Kidney (tissue), 14 donors: ENCODE results near the gene MLXIPL. TPM values are rescaled to one million over a fixed set of nuclear protein-coding genes. Genes with fewer than 3 reads are reported as not detected.

Source experiments
- DNase-seq, 5 donors: peaks; one replicate each; pipeline ENCODE4 v3.0.0-alpha.2; 2013 to 2020
- FAIRE-seq: peaks from 2 replicates; lab custom pipeline; 2012; peaks lifted over from hg19 to GRCh38; lab: Jason Lieb, UNC
- H3K27ac ChIP-seq, 2 donors: one replicate each; pipeline ENCODE4 v1.7.0; 2013; ENCODE audit warnings: low read depth in 2 of 2, low read length in 2 of 2, inconsistent platforms in 1 of 2
- H3K27me3 ChIP-seq: one replicate; pipeline ENCODE4 v1.7.1; 2013; ENCODE audit warnings: low read length, inconsistent platforms; ENCODE audit not compliant: control insufficient read depth, insufficient read depth
- H3K36me3 ChIP-seq, 3 donors: one replicate each; pipeline versions ENCODE4 v1.7.0 to v1.7.1; 2013; ENCODE audit warnings: low read length in 3 of 3, control low read depth in 1 of 3, inconsistent platforms in 1 of 3; ENCODE audit not compliant: insufficient read depth in 3 of 3, control insufficient read depth in 2 of 3
- H3K4me1 ChIP-seq, 3 donors: one replicate each; pipeline versions ENCODE4 v1.7.0 to v1.7.1; 2013; ENCODE audit warnings: low read length in 3 of 3, inconsistent platforms in 1 of 3, low read depth in 1 of 3; ENCODE audit not compliant: control insufficient read depth in 2 of 3, insufficient read depth in 2 of 3
- H3K4me3 ChIP-seq, 3 donors: one replicate each; pipeline versions ENCODE4 v1.7.0 to v1.8.1; 2013; ENCODE audit warnings: low read length in 3 of 3, control low read depth in 1 of 3, inconsistent platforms in 1 of 3
- H3K9ac ChIP-seq, 3 donors: one replicate each; pipeline versions ENCODE4 v1.7.0 to v1.7.1; 2013; ENCODE audit warnings: low read length in 3 of 3, control low read depth in 1 of 3, inconsistent platforms in 1 of 3
- H3K9me3 ChIP-seq, 3 donors: one replicate each; pipeline versions ENCODE4 v1.7.0 to v1.7.1; 2013; ENCODE audit warnings: low read length in 3 of 3, control low read depth in 1 of 3, inconsistent platforms in 1 of 3; ENCODE audit not compliant: control insufficient read depth in 2 of 3, insufficient read depth in 1 of 3
- CTCF ChIP-seq: IDR thresholded peaks from 3 replicates; pipeline ENCODE4 v1.5.1; 2012; ENCODE audit warnings: mild to moderate bottlenecking, moderate library complexity, borderline replicate concordance; ENCODE audit not compliant: insufficient read depth; ENCODE audit errors: extremely low read depth
- intact Hi-C: fragments of 100-400 bp; cut with DNase I; formaldehyde crosslinking; loops from one replicate; pipeline ENCODE4 v1.11.1; 2022
- polyA plus RNA-seq: library from polyadenylated mRNA; stranded (reverse); fragments of 350-450 nt; fragmentation: Illumina TruSeq; extraction: RNeasy Lipid Tissue Mini Kit (QIAGEN cat#74804); gene quantifications from one replicate; pipeline ENCODE4 v1.2.3, GENCODE V29; 2014; ENCODE audit warnings: low read depth, low replicate concordance; ENCODE audit not compliant: insufficient read depth
- total RNA-seq: library from RNA; stranded (reverse); fragmentation: NEBNext Ultra II Directional; extraction: Animal tissue kit (Norgen Biotek cat#: 25700); gene quantifications from one replicate; pipeline ENCODE4 v1.2.1, GENCODE V29; 2021
- donor health status: control.
- donor health status: control.
- donor health status: control.
- donor health status: control.
- donor health status: control.
- donor health status: DM: yes; HTN: yes; CAD: no.
- donor health status: Normal renal cell carcinoma (clear cell type).

MLXIPL gene
- total and polyA plus RNA-seq, 2 donors from 2014 or later, result 26.2 to 27.9 TPM

- Histone ChIP-seq H3K9me3 (no peaks in the 10 kb centered on the region), H3K4me3 (no peak overlapping the region), H3K36me3 (no peaks in the 10 kb centered on the region), H3K27ac (no peak overlapping the region), H3K4me1 (peaks cover 0 to 11% (median 0%) of the 10 kb centered on the region in 3 donors), H3K9ac (no peak overlapping the region), H3K27me3 (no peaks in the 10 kb centered on the region)
- FAIRE-seq (no peak), DNase-seq (no peak)
- intact Hi-C loops, result no loop called here
- TF ChIP-seq CTCF, result no peak
Measured at GRCh38 chr7:73560109-73560835, 64.0 kb downstream of the MLXIPL start.

GRCh38 chr7:73557397-73558257 is 66.7 kb downstream of the MLXIPL start, which contains the start of gene BCL7B:
Gene BCL7B (minus strand): TSS chr7:73557690. CDS start chr7:73557578, 112 bp downstream.
- peak within 1 kb of the TSS; percentile 50 to 81 (median 66) for H3K9ac ChIP-seq
- H3K4me3 ChIP-seq, result peak within 1 kb of the TSS; percentile 74 to 85 (median 81)
- DNase-seq (peak; percentile 72 to 92 (median 89)), FAIRE-seq (no peak)
- H3K9me3 ChIP-seq, result no peaks in the 10 kb centered on the region
- intact Hi-C loops, result no loop called here
- peaks cover 0 to 16% (median 0%) of the 10 kb centered on the region in 3 donors for H3K4me1 ChIP-seq
- H3K27ac ChIP-seq, result peak within 1 kb of the TSS; percentile 99 to 100
- H3K27me3 ChIP-seq, result no peaks in the 10 kb centered on the region
- no peak for TF ChIP-seq CTCF
- no peaks in the 10 kb centered on the region for H3K36me3 ChIP-seq

- peak overlapping the region; percentile 44 to 67 (median 66) for H3K9ac ChIP-seq
- intact Hi-C loops, result no loop called here
- H3K9me3 ChIP-seq, result no peaks in the 10 kb centered on the region
- H3K4me1 ChIP-seq, result peaks cover 0 to 16% (median 0%) of the 10 kb centered on the region in 3 donors
- FAIRE-seq, result no peak
- peak overlapping the region; percentile 99 to 100 for H3K27ac ChIP-seq
- H3K27me3 ChIP-seq, result no peaks in the 10 kb centered on the region
- H3K36me3 ChIP-seq, result peaks cover 0 to 3% (median 2%) of the 10 kb centered on the region in 3 donors
- peak; percentile 94 to 98 (median 96) for DNase-seq
- peak overlapping the region; percentile 74 to 85 (median 81) for H3K4me3 ChIP-seq
- TF ChIP-seq CTCF, result no peak
Measured at GRCh38 chr7:73557108-73557396, 67.3 kb downstream of the MLXIPL start.
